ENCODE measurements around the gene MTUS2. TPM values are rescaled to one million over a fixed set of nuclear protein-coding genes. Genes with fewer than 3 reads are reported as not detected.

MTUS2 gene
- total and polyA plus RNA-seq, 2 donors (not counting 3 experiments of a cell fraction or from before 2014, with no cell fraction given): not detected

- no peak overlapping the region for H3K4me2 ChIP-seq (ENCODE audit: insufficient read depth, low read length)
- no peak overlapping the region for H3K27ac ChIP-seq (ENCODE audit: insufficient read depth, low read depth, low read length)
- BruUV-seq (replicated peaks): no TSS peak
- H4K20me1 ChIP-seq (replicated peaks; ENCODE audit: control insufficient read depth, extremely low read depth, insufficient read depth, low read length): no peaks in the 10 kb centered on the region
- no peak for DNase-seq (ENCODE audit: low read depth, low spot score)
- POLR2A ChIA-PET: no interaction called here
- intact Hi-C loops (cut with micrococcal nuclease): no loop called here
- H3K9me1 ChIP-seq (replicated peaks; ENCODE audit: control insufficient read depth, extremely low read depth, insufficient read depth, low read length): no peaks in the 10 kb centered on the region
- dilution Hi-C loops (cut with MboI; ENCODE audit: extremely low pct_ligation_motif_present, low sequenced_read_pairs): no loop called here
- FAIRE-seq: no peak
- TF ChIP-seq FOS (IDR thresholded peaks at IDR 0.05; ENCODE audit: borderline replicate concordance, insufficient read depth, low read length) (no peak), GATA2 (IDR thresholded peaks at IDR 0.05; ENCODE audit: insufficient read depth, insufficient read length, low read depth, low read length) (no peak), CTCF (IDR thresholded peaks at IDR 0.05; ENCODE audit: extremely low read depth in 1 of 2, insufficient read depth in 1 of 2, low read depth in 1 of 2, low read length in 2 of 2) (no peak), POLR2AphosphoS5 (IDR thresholded peaks at IDR 0.05; ENCODE audit: insufficient read depth, low read depth, low read length) (no peak), EZH2 (IDR thresholded peaks at IDR 0.05; ENCODE audit: borderline replicate concordance, low read depth, low read length, severe bottlenecking) (no peak), MYC (IDR thresholded peaks at IDR 0.05; ENCODE audit: low read depth, low read length) (no peak), MAX (IDR thresholded peaks at IDR 0.05; ENCODE audit: insufficient read depth, insufficient read length) (no peak), JUN (IDR thresholded peaks at IDR 0.05; ENCODE audit: borderline replicate concordance, insufficient read depth, insufficient read length, low read depth) (no peak), POLR2A (IDR thresholded peaks at IDR 0.05; ENCODE audit: low read depth, low read length) (no peak)
- no peaks in the 10 kb centered on the region for H3K36me3 ChIP-seq (ENCODE audit: control insufficient read depth in 2 of 2, extremely low read depth in 1 of 2, insufficient read depth in 2 of 2, low read length in 2 of 2)
- no peak overlapping the region for H3K9ac ChIP-seq (replicated peaks; ENCODE audit: extremely low read depth, insufficient read depth, low read length)
- no peaks in the 10 kb centered on the region for H3K27me3 ChIP-seq (ENCODE audit: control insufficient read depth in 2 of 2, insufficient read depth in 2 of 2, low read length in 2 of 2)
- H2AFZ ChIP-seq (ENCODE audit: low read depth, low read length): no peak overlapping the region
- H3K4me3 ChIP-seq (replicated peaks in 1 of 3; ENCODE audit: insufficient read depth in 1 of 3, low read depth in 1 of 3, low read length in 3 of 3): no peak overlapping the region
- no peaks in the 10 kb centered on the region for H3K4me1 ChIP-seq (ENCODE audit: control insufficient read depth, extremely low read depth, insufficient read depth, low read length)
- no peaks in the 10 kb centered on the region for H3K79me2 ChIP-seq (ENCODE audit: control insufficient read depth, insufficient read depth, low read length)
- H3K9me3 ChIP-seq (replicated peaks; ENCODE audit: control insufficient read depth, insufficient read depth, low read length): no peaks in the 10 kb centered on the region
- CTCF ChIA-PET: no interaction called here
These were observed 289.8 kb downstream of the MTUS2 start for GRCh38 chr13:29109987-29110386.
